Stomach smooth muscle (tissue), 2 donors: Measurements from ENCODE around the gene FLRT1.

Experiments used
- H3K27ac ChIP-seq: one replicate; pipeline ENCODE4 v1.7.0; 2013; ENCODE audit warnings: mild to moderate bottlenecking, low read length, inconsistent platforms
- H3K27me3 ChIP-seq, 2 donors: one replicate each; pipeline ENCODE4 v1.7.0; 2013; ENCODE audit warnings: low read length in 2 of 2; ENCODE audit not compliant: insufficient read depth in 2 of 2, control insufficient read depth in 1 of 2
- H3K36me3 ChIP-seq, 2 donors: one replicate each; pipeline ENCODE4 v1.7.0; 2013; ENCODE audit warnings: low read length in 2 of 2; ENCODE audit not compliant: control insufficient read depth in 2 of 2, insufficient read depth in 2 of 2
- H3K4me1 ChIP-seq: one replicate; pipeline ENCODE4 v1.7.0; 2013; ENCODE audit warnings: low read length; ENCODE audit not compliant: control insufficient read depth, insufficient read depth
- H3K4me3 ChIP-seq, 2 donors: one replicate each; pipeline ENCODE4 v1.7.0; 2013; ENCODE audit warnings: low read length in 2 of 2
- H3K9ac ChIP-seq, 2 donors: one replicate each; pipeline ENCODE4 v1.7.0; 2013; ENCODE audit warnings: low read length in 2 of 2, mild to moderate bottlenecking in 1 of 2
- H3K9me3 ChIP-seq, 2 donors: one replicate each; pipeline ENCODE4 v1.7.0; 2013; ENCODE audit warnings: low read length in 2 of 2; ENCODE audit not compliant: control insufficient read depth in 2 of 2
- donor health status: healthy.
- donor health status: Pancreatic carcinoma.

Gene FLRT1

DNA sequence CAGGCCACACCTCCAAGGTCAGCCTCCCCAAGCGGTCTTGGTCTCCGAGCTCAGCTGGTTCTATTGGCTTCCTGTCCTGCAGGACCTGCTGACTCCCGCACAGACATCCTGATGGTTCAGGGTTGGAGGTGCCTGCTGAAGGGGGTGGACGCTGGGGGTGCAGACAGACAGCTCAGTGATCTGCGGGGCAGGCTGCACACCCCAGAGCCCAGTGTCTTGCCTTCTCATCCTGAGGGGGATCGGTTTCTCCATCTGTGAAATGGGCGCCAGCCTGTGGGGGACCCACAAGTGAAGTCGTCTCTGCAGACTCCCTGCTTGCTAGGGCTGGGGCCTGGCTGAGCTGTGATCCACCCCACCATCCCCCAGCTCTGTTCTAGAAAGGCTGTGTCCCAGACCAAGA, 13.8 kb downstream of the FLRT1 start:
- no peak overlapping the region for H3K27ac ChIP-seq
- H3K4me1 ChIP-seq: peaks cover 10% of the 10 kb centered on the region
- H3K4me3 ChIP-seq: no peak overlapping the region
- H3K36me3 ChIP-seq: no peaks in the 10 kb centered on the region
- H3K9me3 ChIP-seq: no peaks in the 10 kb centered on the region
- H3K27me3 ChIP-seq: no peaks in the 10 kb centered on the region
- H3K9ac ChIP-seq: no peak overlapping the region

DNA sequence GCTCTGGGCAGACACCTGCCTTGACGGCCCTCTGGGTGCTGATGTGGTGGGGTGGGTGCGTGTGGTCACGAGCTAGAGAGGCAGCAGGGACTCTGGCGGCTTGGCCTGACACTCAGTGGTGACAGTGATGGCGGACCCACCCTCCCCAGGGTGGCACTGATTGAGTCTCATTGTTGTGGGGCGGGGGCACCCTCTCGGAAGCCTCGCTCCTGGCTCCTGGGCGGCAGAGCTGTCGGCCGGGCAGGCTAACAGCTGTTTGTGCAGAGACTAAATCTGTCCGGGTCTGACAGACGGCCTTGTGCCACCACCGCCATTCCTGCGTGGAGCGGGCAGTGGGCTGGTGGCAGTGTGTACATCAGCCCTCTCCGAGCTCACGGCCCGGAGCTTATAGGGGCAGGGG, 15.6 kb downstream of the FLRT1 start:
- H3K9me3 ChIP-seq: no peaks in the 10 kb centered on the region
- peaks cover 14% of the 10 kb centered on the region for H3K4me1 ChIP-seq
- H3K36me3 ChIP-seq: no peaks in the 10 kb centered on the region
- H3K9ac ChIP-seq: no peak overlapping the region
- H3K27ac ChIP-seq: no peak overlapping the region
- no peak overlapping the region for H3K4me3 ChIP-seq
- H3K27me3 ChIP-seq: no peaks in the 10 kb centered on the region

DNA sequence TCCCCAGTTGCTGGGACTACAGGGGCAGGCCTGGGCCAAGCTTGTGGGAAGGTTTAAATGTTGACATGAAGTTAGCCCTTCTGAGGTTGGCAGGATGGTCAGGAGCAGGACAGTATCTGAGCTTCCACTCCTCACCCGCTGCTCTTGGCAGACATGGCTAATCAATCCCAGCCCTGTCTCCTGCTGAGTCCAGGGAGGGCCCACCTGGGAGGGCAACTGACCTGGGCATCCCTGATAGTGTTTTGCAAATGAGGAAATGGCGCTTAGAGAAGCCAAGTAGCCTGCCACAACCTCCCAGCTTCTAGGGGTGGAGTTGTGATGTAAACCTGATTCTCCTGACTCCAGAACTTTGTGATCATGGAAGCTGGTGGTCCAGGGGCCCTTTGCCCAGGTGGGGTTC, 16.7 kb downstream of the FLRT1 start:
- Histone ChIP-seq H3K4me1 (peaks cover 25% of the 10 kb centered on the region), H3K27ac (no peak overlapping the region), H3K36me3 (no peaks in the 10 kb centered on the region), H3K9me3 (no peaks in the 10 kb centered on the region), H3K9ac (no peak overlapping the region), H3K27me3 (no peaks in the 10 kb centered on the region), H3K4me3 (no peak overlapping the region)

DNA sequence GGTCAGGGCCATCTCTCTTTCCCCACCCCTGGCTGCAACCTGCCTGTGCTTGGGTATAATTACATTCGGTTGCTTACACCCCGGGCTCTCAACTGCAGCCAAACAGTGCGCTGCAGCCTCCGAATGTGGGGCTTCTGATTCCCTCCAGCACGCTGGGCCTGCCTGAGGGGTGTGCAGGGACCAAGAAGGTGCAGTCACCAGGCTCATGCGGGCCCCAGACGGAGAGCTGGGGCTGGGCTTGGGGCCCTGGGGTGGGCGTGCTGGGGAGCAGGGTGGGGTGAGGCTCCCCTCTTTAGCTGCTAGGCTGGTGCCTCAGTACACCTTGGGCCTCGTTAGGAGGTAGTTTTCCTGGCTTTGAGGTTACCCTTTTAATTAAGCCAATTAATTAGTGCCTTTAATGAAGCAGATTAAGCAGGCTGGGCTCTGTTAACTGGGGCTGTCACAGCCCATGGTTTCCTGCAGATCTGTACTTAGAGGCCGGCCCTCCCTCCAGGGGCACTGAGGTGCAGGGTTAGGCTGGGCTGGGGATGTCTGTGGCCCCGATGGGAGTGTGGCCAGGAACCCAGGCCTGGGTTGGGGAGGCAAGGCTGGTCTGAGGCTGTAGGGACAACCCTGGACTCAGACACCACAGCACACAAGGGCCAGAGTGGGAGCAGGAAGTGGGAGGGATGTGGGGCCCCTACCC, 17.3 kb downstream of the FLRT1 start:
- no peak overlapping the region for H3K4me3 ChIP-seq
- no peak overlapping the region for H3K27ac ChIP-seq
- no peaks in the 10 kb centered on the region for H3K36me3 ChIP-seq
- H3K9ac ChIP-seq: no peak overlapping the region
- peaks cover 32% of the 10 kb centered on the region for H3K4me1 ChIP-seq
- no peaks in the 10 kb centered on the region for H3K27me3 ChIP-seq
- no peaks in the 10 kb centered on the region for H3K9me3 ChIP-seq

DNA sequence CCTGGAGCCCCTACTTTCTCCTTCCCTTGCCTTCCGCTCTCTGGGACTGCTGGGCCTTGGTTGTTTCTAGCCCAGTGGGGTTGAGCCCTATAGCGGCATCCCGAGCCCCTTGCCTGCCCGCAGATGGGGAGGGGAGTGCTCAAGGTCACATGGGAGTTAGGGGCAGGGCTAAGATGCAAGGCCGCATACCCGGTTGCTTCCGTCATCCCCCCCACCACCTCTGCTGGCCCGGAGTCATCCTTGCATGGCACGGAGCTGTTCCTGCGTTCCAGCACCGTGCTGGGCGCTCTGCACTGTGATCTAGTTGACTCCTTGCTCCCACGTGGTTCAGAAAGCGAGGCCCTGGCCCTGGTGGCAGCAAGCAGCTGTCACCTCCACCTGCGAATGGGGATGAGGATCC, 18.0 kb downstream of the FLRT1 start:
- Histone ChIP-seq H3K9ac (peak overlapping the region in 1 of 2 donors; percentile 21), H3K27ac (no peak overlapping the region), H3K4me1 (peaks cover 38% of the 10 kb centered on the region)

DNA sequence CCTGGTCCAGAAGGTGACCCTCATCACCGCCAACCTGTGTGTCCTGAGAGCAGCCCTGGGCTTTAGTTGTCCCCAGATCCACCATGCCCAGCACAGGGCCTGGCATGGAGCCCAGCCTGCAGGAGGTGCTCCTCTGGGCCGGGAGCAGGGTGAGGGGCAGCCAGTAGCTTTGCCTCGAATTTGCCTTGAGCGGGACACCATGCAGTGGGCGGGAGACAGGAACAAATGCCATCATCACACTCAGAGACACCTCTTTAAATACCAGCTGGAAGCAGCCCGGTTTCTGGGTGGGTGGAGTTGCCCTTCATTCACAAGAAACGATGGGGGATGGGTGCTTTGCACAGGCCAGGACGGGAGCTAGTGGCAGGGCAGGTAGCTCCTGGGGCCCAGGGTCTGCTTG, 19.3 kb downstream of the FLRT1 start:
- Histone ChIP-seq H3K36me3 (no peaks in the 10 kb centered on the region), H3K27ac (no peak overlapping the region), H3K9ac (no peak overlapping the region), H3K4me1 (peaks cover 43% of the 10 kb centered on the region), H3K27me3 (no peaks in the 10 kb centered on the region), H3K9me3 (no peaks in the 10 kb centered on the region), H3K4me3 (no peak overlapping the region)

More for the DNA sequence above, 18.0 kb downstream of the FLRT1 start:
- H3K36me3 ChIP-seq: no peaks in the 10 kb centered on the region
- H3K9me3 ChIP-seq: no peaks in the 10 kb centered on the region
- no peak overlapping the region for H3K4me3 ChIP-seq
- H3K27me3 ChIP-seq: no peaks in the 10 kb centered on the region

DNA sequence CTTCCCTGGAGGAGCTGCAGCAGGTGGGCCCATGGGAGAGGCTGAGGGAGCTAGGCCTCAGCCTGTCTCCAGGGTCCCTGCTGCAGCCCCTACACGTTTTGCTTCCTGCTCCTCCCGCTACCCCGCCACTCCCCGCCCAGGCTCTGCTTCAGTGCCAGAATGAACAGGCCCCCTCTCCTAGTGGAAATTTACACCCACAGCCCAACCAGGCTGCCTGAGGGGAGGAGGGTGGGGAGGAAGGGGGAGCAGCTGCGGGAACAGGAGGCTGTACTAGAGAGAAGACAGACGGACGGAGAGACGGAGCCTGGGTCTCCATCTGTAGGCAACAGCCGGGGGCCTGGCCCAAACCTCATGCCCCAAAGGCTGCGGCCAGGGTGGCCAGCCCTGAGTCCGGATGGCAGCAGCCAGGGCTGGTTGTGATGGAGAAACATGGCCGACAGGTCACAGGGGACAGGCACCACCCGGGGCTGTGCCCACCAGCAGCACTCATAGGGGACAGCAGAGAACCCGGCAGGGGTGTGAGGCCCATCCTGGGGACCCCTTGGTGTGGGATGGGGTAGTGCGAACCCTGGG, 20.6 kb downstream of the FLRT1 start:
- peak overlapping the region in 1 of 2 donors; percentile 42 for H3K9ac ChIP-seq
- H3K27me3 ChIP-seq: no peaks in the 10 kb centered on the region
- H3K36me3 ChIP-seq: no peaks in the 10 kb centered on the region
- no peaks in the 10 kb centered on the region for H3K9me3 ChIP-seq
- peak overlapping the region in 1 of 2 donors; percentile 15 for H3K4me3 ChIP-seq
- peak overlapping the region; percentile 37 for H3K27ac ChIP-seq
- H3K4me1 ChIP-seq: peaks cover 54% of the 10 kb centered on the region

DNA sequence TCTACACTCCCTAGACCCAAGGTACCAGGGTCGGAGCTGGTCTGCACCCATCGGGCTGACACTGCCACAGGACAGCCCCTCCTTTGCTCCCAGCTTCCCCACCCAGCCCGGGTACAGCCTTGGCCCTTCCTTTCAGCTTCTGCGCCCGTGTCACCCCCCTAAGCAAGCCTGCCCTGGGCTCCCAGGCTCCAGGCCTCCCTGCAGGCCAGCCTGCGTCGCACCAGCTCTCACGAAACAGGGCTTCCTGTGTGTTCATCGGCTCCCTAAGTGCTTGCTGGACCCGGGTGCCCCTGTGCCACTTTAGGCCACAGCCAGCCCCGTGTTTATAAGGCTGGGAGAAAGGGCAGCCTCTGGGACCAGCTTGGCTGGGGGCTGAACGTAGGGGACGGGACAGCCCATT, 21.1 kb downstream of the FLRT1 start:
- Histone ChIP-seq H3K4me3 (no peak overlapping the region), H3K9ac (peak overlapping the region in 1 of 2 donors; percentile 42), H3K4me1 (peaks cover 54% of the 10 kb centered on the region)

DNA sequence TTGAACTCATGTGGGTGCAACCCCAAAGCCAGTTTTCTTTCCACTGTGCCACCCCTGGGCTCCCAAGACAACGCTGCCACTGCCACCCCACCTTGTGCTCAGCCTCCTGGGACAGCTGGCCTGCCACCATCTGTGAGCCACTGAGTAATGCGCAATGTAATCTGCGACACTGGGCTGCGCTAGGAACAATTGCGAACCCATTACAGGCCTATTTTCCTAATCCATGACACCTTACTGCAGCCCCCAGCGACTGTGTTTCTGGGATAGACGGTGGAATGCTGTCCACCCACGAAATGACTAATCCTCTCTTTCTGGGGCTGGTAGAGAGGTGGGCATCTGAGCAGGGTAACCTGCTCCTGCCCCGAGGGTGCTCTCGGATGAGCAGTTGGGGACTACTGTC, 22.2 kb downstream of the FLRT1 start:
- Histone ChIP-seq H3K27ac (no peak overlapping the region), H3K4me3 (no peak overlapping the region), H3K27me3 (no peaks in the 10 kb centered on the region), H3K36me3 (no peaks in the 10 kb centered on the region), H3K9ac (peak overlapping the region in 1 of 2 donors; percentile 13), H3K4me1 (peaks cover 54% of the 10 kb centered on the region), H3K9me3 (no peaks in the 10 kb centered on the region)

More for the DNA sequence above, 21.1 kb downstream of the FLRT1 start:
- Histone ChIP-seq H3K27ac (peak overlapping the region; percentile 37), H3K27me3 (no peaks in the 10 kb centered on the region), H3K36me3 (no peaks in the 10 kb centered on the region), H3K9me3 (no peaks in the 10 kb centered on the region)

DNA sequence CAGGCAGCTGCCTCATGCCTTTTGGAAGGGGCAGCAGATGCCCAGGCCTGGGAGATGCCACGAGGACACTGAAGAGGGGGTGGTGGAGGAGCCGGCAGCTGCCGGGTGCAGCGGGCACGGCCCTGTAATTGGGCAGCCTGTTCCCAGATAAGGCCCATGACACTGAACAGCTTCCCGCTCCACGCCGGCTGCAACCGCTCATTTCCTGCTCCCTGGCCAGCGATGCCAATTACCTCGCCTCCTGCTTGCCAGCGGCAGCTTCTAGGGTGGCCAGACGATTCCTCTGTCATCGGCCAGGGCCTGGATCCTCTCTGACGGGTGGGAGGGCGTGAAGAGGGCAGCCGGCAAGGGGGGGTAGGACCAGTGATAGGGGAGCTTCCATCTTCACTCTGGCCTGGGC, 22.8 kb downstream of the FLRT1 start:
- Histone ChIP-seq H3K36me3 (no peaks in the 10 kb centered on the region), H3K9me3 (no peaks in the 10 kb centered on the region), H3K4me3 (no peak overlapping the region), H3K27me3 (no peaks in the 10 kb centered on the region), H3K27ac (peak overlapping the region; percentile 37), H3K9ac (peak overlapping the region in 1 of 2 donors; percentile 13), H3K4me1 (peaks cover 54% of the 10 kb centered on the region)
